Keratinocyte (primary cell): ENCODE data around the gene HOXA6.

Source experiments
- EZH2 ChIP-seq: IDR thresholded peaks from one replicate; pipeline ENCODE4 v1.6.1; 2012; ENCODE audit warnings: inconsistent platforms, mild to moderate bottlenecking, low read length, moderate library complexity
- TF ChIP-seq, protein P1 (sequence below), 3 experiments: IDR thresholded peaks in 1 of 3; conservative IDR thresholded peaks in 1 of 3; optimal IDR thresholded peaks in 1 of 3; 2 replicates in 2 of 3; 3 replicates in 1 of 3; pipeline versions ENCODE3 to v1.5.1; 2011; ENCODE audit warnings: low read length in 3 of 3, mild to moderate bottlenecking in 3 of 3, moderate library complexity in 2 of 3, control low read depth in 1 of 3, inconsistent platforms in 1 of 3; ENCODE audit not compliant: insufficient read depth in 2 of 3; ENCODE audit errors: extremely low read depth in 1 of 3

DNA sequence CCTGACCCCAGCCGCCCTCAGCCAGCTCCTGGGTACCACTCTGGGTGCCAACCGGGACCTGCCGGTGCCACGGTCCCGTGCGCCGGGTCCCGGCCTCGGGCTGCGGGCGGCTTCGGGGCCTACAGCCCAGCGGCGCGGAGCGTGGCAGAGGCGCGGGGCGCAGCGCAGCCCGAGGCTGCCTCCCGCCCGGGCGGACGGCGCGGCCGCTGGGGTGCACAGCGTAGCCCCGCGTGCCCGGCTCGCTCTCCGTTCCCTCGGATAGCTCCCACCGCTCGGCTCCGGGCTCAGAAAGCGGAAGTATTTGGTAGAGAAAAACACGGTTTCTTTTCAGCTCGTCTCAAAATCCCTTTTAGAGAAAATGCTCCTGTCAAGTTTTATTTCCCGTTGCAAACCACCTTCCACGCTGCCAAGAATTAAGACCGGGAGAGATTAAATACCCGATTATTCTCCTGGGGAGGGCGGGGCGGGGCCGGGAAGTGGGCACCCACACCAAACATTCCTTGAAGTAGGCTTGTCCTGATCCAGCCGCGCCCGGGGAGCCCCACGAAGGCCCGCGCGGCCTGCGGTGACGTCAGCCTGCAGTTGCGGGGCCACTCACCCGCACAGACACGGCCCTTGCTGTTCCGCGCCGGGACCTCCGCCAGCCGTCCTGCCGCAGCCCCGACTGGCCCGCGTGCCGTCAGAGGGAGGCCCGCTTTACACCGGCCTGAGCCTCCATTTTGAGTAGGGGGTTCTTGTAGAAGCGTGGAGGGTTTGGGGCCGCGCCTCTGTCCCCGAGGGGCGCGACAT is 45.2 kb upstream of the HOXA6 start:
- TF ChIP-seq, protein P1, sequence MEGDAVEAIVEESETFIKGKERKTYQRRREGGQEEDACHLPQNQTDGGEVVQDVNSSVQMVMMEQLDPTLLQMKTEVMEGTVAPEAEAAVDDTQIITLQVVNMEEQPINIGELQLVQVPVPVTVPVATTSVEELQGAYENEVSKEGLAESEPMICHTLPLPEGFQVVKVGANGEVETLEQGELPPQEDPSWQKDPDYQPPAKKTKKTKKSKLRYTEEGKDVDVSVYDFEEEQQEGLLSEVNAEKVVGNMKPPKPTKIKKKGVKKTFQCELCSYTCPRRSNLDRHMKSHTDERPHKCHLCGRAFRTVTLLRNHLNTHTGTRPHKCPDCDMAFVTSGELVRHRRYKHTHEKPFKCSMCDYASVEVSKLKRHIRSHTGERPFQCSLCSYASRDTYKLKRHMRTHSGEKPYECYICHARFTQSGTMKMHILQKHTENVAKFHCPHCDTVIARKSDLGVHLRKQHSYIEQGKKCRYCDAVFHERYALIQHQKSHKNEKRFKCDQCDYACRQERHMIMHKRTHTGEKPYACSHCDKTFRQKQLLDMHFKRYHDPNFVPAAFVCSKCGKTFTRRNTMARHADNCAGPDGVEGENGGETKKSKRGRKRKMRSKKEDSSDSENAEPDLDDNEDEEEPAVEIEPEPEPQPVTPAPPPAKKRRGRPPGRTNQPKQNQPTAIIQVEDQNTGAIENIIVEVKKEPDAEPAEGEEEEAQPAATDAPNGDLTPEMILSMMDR (optimal IDR thresholded peaks at IDR 0.05 in 1 of 3, IDR thresholded peaks at IDR 0.05 in 1 of 3, conservative IDR thresholded peaks at IDR 0.05 in 1 of 3; ENCODE audit: extremely low read depth in 1 of 3, insufficient read depth in 2 of 3, low read length in 3 of 3) = no peak
- TF ChIP-seq EZH2 = no peak
